ENCODE measurements around the gene LPIN3. TPM values are rescaled to one million over a fixed set of nuclear protein-coding genes. Genes with fewer than 3 reads are reported as not detected.

The LPIN3 gene
- polyA plus RNA-seq, 3 donors from 2014 or later = 0.04 TPM; not detected in 2

DNA sequence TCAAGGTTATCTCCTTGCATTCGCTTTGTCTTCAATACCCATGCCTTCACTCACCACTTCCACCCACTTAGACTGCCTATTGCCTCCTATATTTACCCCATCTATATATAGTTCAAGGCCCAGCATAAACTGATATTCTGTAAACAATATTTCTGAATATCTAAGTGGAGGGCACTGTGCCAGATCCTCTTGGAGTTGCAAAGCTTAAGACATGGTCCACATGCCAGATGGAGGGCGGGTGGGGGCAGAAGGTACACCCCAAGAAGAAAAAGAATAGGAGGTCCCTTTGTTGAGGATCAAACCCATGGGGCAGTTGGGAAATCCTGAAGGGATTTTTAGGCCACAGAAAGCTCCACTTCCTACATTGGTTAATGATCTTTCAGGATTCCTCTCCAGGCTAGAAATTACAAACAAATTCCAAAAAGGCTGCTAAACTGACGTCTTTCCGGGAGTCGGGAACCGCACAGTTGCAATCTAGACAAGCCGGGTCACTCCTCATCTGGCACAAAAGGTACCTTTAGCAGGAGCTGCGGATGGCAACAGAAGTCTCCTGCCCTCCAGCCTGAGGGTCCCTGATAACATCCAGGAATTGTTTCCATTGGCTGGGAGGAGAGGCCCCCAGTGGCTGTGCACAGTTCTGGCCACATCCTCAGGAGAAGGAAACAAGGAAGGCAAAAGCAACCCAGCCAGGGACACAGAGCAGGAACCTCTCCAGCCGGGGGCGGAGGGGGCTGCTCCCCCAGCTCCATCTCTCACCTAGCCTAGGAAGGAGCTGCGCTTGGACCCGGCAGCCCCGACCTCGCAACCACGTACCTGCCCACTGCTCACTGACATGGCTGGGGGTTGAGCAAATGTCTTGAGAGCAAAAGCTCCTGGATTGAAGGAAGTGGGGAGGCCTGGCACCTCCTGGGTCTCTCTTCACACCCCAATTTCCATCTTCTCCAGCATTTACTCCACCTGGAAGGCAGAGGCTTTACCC is 5.9 kb upstream of the LPIN3 start:
- Mint-ChIP-seq H3K36me3 (no peaks in the 10 kb centered on the region), H3K4me1 (peaks cover 7 to 11% of the 10 kb centered on the region in 2 donors), H3K9me3 (no peaks in the 10 kb centered on the region), H3K27me3 (ENCODE audit: low read depth in 3 of 3) (peaks cover 6 to 10% (median 8%) of the 10 kb centered on the region in 3 donors), H3K27ac (no peak overlapping the region), H3K4me3 (no peak overlapping the region)
- no peak for DNase-seq

DNA sequence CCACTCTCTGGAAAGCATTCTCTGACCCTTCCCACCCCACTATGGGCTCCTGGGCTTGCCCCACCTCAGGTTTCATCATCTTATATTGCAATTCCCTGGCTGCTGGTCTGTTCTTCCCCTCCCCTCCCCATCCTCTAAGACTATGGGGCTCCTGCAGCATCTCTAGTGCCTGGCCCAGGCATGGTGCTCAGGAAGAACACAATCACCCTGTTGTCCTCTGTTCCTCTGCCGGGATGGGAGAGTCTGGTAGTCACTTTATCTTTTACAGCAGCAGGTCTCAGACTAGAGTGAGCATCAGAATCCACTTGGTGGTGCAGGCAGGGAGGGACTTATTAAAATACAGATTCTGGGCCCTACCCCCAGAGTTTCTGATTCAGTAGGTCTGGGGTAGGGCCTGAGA is 5.0 kb upstream of the LPIN3 start:
- Mint-ChIP-seq H3K4me3 (no peak overlapping the region), H3K36me3 (no peaks in the 10 kb centered on the region), H3K27ac (no peak overlapping the region), H3K27me3 (ENCODE audit: low read depth in 3 of 3) (peaks cover 6 to 14% (median 10%) of the 10 kb centered on the region in 3 donors), H3K9me3 (no peaks in the 10 kb centered on the region), H3K4me1 (peaks cover 7 to 12% of the 10 kb centered on the region in 2 donors)
- DNase-seq = no peak

DNA sequence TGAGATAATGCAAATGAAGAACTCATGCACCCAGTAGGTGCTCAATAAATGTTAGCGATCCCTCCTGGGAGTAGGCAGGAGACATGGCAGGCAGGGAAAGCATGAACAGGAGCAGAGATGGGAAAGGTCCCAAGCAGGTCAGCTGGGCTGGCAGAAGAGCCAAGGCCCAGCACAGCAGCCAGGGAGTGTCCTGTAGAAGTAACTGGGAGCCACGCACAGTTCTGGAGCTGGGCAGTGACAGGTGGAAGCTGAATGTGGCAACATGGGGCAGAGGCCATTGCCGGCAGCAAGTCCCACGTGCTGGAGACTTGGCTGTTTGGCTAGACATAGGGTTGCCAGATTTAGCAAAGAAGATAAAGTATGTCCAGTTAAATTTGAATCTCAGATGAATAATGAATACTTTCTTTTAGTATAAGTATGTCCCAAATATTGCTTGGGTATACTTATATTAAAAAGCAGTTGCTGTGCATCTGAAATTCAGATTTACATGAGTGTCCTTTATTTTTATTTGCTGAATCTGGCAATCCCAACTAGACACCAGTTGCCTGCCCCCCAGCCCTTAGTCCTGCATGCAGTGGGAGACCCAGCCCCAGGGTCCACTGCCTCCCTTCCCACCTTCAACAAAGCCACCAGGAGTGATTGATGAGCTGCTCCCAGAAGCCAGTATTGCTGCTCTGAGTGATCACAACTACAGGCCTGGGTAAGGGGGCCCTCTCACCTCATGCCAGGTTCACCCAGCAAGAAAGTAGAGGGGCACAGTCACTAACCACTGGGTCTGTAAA is 3.7 kb upstream of the LPIN3 start:
- H3K27me3 Mint-ChIP-seq (ENCODE audit: low read depth in 3 of 3) = peaks cover 6 to 14% (median 10%) of the 10 kb centered on the region in 3 donors
- no peaks in the 10 kb centered on the region for H3K9me3 Mint-ChIP-seq
- no peaks in the 10 kb centered on the region for H3K36me3 Mint-ChIP-seq
- DNase-seq = no peak
- H3K4me3 Mint-ChIP-seq = no peak overlapping the region
- H3K27ac Mint-ChIP-seq = no peak overlapping the region
- H3K4me1 Mint-ChIP-seq = peaks cover 7 to 12% of the 10 kb centered on the region in 2 donors

DNA sequence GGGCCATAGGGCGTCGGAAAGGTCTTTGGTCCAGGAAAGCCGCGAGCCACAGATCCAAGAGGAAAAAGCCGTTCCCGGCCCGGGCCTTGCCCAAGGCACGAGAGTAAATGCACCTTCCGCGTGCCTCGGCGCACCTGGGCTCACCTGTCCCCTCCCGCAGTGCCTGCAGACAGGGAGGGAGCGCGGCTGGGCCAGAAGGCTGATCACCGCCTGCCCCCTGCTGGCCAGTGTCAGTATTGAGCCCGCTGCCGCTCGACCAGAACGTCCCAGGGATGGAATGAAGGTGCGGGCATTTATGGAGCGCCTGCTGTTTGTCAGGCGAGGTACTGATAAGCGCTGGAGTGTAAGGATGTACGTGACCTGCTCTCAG is 679 bp upstream of the LPIN3 start:
- peak overlapping the region in 3 of 6 donors; percentile 6 to 60 (median 51) for H3K27ac Mint-ChIP-seq
- H3K4me3 Mint-ChIP-seq = peak overlapping the region; percentile 81 to 93 (median 85)
- H3K4me1 Mint-ChIP-seq = peaks cover 7 to 12% of the 10 kb centered on the region in 2 donors
- peak; percentile 72 to 77 (median 74) for DNase-seq
- H3K9me3 Mint-ChIP-seq = no peaks in the 10 kb centered on the region
- peaks cover 6 to 15% (median 10%) of the 10 kb centered on the region in 3 donors for H3K27me3 Mint-ChIP-seq (ENCODE audit: low read depth in 3 of 3)
- H3K36me3 Mint-ChIP-seq = no peaks in the 10 kb centered on the region

DNA sequence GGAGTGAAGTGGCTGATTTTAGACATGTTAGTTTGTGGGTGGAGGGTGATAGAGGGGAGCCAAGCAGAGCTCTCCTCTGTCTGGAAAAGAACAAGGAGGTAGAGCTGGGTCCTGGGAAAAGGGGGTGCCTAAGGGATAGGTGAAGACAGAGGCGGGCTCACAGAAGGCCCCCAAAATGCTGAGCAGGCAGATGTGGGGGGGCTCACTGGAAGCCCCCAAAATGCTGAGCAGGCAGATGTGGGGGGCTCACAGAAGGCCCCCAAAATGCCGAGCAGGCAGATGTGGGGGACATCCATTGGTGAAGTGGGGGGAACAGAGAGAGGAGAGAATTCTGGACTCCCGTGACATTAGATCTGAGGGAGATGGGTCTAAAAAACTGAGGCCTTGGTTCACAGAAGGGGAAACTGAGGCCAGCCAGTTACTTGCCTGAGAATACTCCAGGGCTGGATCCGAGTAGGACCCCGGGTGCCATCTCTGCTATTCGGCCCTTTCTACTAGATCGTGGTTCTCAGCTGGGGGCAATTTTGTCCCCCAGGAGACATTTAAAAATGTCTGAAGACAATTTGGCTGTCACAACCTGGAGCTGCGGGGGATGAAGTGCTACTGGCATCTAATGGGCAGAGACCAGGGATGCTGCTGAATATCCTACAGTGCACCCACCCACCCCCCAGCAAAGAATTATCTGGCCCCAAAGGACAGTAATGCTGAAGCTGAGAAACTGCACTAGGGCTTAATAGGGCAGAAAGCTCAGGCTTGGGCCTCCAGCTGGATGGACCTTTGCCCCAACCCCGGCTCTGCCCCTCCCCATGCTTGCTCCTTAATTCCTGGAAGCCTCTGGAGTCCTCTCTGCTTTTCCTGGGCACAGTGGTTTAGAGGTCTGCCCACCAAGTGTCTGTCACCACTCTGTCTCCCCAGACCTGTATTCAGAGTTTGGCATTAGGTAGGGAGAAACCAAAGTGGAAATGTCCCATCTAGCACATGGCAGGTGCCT is 2.1 kb downstream of the LPIN3 start:
- H3K9me3 Mint-ChIP-seq = no peaks in the 10 kb centered on the region
- DNase-seq = no peak
- H3K27me3 Mint-ChIP-seq (ENCODE audit: low read depth in 3 of 3) = peaks cover 3 to 7% (median 6%) of the 10 kb centered on the region in 3 donors
- H3K36me3 Mint-ChIP-seq = no peaks in the 10 kb centered on the region
- peaks cover 7 to 12% of the 10 kb centered on the region in 2 donors for H3K4me1 Mint-ChIP-seq
- H3K27ac Mint-ChIP-seq = no peak overlapping the region
- no peak overlapping the region for H3K4me3 Mint-ChIP-seq

DNA sequence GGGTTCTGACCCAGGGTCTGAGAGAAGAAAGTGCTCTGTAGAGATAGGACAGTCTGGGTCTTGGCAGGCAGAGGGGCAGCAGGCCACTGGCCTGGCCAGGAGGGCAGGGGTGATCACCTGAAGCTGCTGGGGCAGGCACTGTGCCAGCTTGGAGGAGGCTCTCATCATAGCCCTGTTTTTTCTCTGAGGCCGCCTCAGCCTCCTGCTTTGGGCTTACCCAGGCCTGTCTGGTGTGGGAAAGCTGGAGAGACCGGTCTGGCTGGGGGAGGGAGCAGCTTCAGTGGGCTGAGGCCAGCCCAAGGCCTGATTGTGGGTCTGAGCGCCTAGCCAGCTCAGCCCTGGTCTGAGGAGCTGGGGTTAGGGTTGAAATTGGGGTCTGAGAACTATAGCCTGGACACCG is 3.9 kb downstream of the LPIN3 start:
- Mint-ChIP-seq H3K9me3 (no peaks in the 10 kb centered on the region), H3K27ac (peak overlapping the region in 1 of 6 donors; percentile 17), H3K36me3 (no peaks in the 10 kb centered on the region), H3K4me3 (no peak overlapping the region), H3K4me1 (peaks cover 7 to 11% of the 10 kb centered on the region in 2 donors), H3K27me3 (ENCODE audit: low read depth in 3 of 3) (peaks cover 3 to 9% (median 5%) of the 10 kb centered on the region in 3 donors)
- no peak for DNase-seq

DNA sequence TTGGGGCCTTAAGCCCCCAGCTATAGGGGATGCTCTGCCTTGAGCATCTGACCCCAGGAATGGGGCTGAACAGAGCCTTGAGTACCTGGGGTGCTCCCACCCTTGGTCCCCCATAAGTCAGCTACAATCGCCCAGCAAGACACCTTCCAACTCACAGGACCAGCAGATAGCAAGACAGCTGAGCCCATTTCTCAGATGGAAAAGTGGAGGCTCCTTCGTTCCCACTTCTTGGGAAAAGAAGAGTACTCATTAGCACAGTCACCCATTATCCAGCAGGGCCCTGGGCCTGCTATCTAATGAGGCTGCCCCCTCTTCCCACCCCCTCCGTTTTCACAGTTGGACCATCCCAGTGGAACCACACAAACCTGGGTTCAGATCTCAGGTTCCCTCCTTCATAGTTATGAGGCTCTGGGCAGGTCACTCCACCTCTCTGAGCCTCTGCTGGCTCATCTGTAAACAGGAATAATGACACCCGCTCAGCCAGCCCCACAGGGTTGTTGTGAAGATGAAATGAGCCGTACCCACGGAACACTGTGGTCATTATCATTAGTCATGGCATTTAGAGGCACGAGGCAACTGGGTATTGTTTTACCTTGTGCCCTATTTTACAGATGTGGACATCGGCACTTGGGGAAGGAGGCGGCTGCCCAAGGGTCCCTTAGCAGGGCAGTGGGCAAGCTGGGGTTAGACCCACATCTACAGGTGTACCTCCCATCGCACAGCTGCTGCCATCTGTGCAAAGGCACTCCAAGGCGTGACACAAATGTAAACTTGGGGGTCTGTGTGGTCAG is 4.5 kb downstream of the LPIN3 start:
- peaks cover 4% of the 10 kb centered on the region in 2 donors for H3K4me1 Mint-ChIP-seq
- no peak for DNase-seq
- H3K9me3 Mint-ChIP-seq = no peaks in the 10 kb centered on the region
- peaks cover under 1 to 7% (median 2%) of the 10 kb centered on the region in 3 donors for H3K27me3 Mint-ChIP-seq (ENCODE audit: low read depth in 3 of 3)
- no peak overlapping the region for H3K27ac Mint-ChIP-seq
- H3K36me3 Mint-ChIP-seq = no peaks in the 10 kb centered on the region
- no peak overlapping the region for H3K4me3 Mint-ChIP-seq

DNA sequence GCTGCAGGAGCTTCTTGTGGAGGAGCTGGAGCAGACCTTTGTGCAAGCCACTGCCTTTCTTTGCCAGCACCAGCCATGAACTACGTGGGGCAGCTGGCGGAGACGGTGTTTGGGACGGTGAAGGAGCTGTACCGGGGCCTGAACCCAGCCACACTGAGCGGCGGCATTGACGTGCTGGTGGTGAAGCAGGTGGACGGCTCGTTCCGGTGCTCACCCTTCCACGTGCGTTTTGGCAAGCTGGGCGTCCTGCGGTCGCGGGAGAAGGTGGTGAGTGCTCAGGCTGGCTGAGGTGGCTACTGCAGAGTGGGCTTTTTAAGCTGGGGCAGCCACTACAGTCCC is 5.1 kb downstream of the LPIN3 start:
- Mint-ChIP-seq H3K4me3 (no peak overlapping the region), H3K27me3 (ENCODE audit: low read depth in 3 of 3) (peaks cover 0 to 4% (median 2%) of the 10 kb centered on the region in 3 donors), H3K4me1 (no peaks in the 10 kb centered on the region), H3K36me3 (no peaks in the 10 kb centered on the region), H3K9me3 (no peaks in the 10 kb centered on the region), H3K27ac (no peak overlapping the region)
- DNase-seq = no peak

DNA sequence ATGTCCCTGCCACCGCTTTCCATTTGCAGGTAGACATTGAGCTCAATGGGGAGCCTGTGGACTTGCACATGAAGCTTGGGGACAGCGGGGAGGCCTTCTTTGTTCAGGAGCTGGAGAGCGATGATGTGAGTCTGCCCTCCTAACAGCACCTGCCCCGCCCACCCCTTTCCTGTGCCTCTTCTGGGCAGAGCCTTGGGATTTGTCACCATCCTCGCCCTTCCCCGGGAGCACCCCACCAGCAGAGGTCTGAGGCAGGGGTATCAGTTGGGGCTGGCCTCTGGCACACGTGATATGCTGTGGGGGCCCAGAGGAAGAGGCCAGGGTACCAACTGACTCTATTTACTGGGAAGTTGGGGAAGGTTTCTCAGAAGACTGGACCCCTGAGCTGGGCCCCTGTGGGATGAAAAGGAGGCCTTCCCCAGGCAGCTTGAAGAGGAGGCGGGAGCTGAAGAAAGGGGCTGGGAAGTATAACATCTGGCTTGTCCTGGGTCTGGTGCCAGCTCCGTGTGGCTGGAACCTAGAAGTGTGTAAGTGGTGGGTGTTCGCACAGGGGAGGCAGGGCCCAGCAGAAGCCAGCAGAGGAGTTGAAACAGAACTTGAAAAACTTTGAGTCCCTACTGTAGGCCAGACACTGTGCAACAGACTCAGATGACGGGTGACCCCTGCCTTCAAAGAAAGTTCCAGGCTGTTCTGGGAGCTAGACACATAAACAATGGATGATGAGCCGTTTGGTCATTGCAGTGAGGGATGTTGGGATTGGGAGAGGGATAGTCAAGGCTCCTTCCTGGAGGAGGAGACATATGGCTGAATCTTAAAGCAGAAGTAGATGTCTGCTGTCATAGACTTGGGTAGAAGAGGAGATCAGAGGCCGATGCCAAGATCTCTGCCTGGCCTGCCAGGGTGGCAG is 7.2 kb downstream of the LPIN3 start:
- Mint-ChIP-seq H3K4me3 (no peak overlapping the region), H3K27ac (no peak overlapping the region), H3K9me3 (no peaks in the 10 kb centered on the region), H3K4me1 (no peaks in the 10 kb centered on the region), H3K36me3 (no peaks in the 10 kb centered on the region), H3K27me3 (ENCODE audit: low read depth in 3 of 3) (peaks cover 0 to 2% (median 2%) of the 10 kb centered on the region in 3 donors)
- DNase-seq = no peak

DNA sequence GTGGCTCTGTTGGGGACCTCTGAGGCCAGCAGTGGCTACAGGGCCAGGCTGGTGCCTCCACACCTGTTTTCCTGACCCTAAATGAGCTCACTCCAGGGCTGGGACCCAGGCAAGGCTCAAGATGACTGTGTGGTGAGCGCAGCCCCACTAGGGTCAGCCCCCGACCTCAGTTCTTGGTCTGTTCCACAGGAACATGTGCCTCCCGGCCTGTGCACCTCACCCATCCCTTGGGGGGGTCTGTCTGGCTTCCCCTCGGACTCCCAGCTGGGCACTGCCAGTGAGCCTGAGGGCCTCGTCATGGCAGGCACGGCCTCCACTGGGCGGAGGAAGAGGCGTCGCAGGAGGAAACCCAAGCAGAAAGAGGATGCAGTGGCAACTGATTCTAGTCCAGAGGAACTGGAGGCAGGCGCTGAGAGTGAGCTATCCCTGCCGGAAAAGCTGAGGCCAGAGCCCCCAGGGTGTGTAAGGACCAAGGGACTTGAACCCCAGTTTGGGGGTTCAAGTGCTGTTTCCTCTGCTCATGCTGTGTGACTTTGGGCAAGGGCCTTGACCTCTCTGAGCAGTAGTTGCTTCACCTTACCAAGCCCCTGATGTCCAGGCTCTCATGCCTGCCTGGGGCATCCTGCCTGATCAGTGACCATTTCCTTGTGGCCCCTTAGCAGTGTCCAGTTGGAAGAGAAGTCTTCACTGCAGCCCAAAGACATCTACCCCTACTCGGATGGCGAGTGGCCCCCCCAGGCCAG is 8.0 kb downstream of the LPIN3 start:
- peaks cover 0 to 2% (median 2%) of the 10 kb centered on the region in 3 donors for H3K27me3 Mint-ChIP-seq (ENCODE audit: low read depth in 3 of 3)
- H3K36me3 Mint-ChIP-seq = no peaks in the 10 kb centered on the region
- no peaks in the 10 kb centered on the region for H3K9me3 Mint-ChIP-seq
- DNase-seq = no peak
- no peak overlapping the region for H3K4me3 Mint-ChIP-seq
- H3K27ac Mint-ChIP-seq = no peak overlapping the region
- no peaks in the 10 kb centered on the region for H3K4me1 Mint-ChIP-seq

DNA sequence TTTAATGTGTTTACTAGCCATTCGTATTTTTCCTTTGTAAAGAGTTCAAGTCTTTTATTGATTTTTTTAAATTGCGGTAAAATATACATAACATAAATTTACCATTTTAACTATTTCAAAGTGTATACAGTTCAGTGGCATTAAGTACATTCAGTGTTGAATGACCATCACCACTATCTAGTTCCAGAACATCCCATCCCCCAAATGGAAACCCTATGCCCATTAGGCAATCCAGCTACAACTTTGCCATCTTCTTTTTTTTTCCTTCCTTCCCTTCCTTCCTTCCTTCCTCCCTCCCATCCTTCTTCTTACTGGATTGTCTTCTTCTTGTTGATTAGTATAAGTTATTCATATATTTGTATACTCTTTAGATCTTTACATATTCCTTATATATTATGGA is 8.6 kb downstream of the LPIN3 start:
- no peak overlapping the region for H3K27ac Mint-ChIP-seq
- no peaks in the 10 kb centered on the region for H3K9me3 Mint-ChIP-seq
- no peak for DNase-seq
- H3K4me3 Mint-ChIP-seq = no peak overlapping the region
- H3K36me3 Mint-ChIP-seq = no peaks in the 10 kb centered on the region
- H3K27me3 Mint-ChIP-seq (ENCODE audit: low read depth in 3 of 3) = peaks cover 0 to 2% (median 2%) of the 10 kb centered on the region in 3 donors
- H3K4me1 Mint-ChIP-seq = no peaks in the 10 kb centered on the region

Data from immature natural killer cell (primary cell).